Gastrocnemius medialis (tissue), 4 donors: ENCODE results near the gene EPX.

Experiments
- POLR2A ChIP-seq, 2 donors: fragments of 450-650 bp; IDR thresholded peaks; one replicate each; pipeline ENCODE4 v1.6.1; 2017; ENCODE audit warnings: antibody characterized with exemption in 2 of 2, mild to moderate bottlenecking in 2 of 2, moderate library complexity in 2 of 2
- TF ChIP-seq, protein P1 (sequence below), 5 experiments: fragments of 450-650 bp in 3 of 5; fragments of 200-600 bp in 2 of 5; sonication (generic) in 2 of 5; IDR thresholded peaks in 4 of 5; conservative IDR thresholded peaks in 1 of 5; 1 replicate in 4 of 5; 2 replicates in 1 of 5; pipeline ENCODE4 v1.5.1; 2016 to 2019; ENCODE audit warnings: antibody characterized with exemption in 5 of 5, mild to moderate bottlenecking in 3 of 5, moderate library complexity in 3 of 5

DNA sequence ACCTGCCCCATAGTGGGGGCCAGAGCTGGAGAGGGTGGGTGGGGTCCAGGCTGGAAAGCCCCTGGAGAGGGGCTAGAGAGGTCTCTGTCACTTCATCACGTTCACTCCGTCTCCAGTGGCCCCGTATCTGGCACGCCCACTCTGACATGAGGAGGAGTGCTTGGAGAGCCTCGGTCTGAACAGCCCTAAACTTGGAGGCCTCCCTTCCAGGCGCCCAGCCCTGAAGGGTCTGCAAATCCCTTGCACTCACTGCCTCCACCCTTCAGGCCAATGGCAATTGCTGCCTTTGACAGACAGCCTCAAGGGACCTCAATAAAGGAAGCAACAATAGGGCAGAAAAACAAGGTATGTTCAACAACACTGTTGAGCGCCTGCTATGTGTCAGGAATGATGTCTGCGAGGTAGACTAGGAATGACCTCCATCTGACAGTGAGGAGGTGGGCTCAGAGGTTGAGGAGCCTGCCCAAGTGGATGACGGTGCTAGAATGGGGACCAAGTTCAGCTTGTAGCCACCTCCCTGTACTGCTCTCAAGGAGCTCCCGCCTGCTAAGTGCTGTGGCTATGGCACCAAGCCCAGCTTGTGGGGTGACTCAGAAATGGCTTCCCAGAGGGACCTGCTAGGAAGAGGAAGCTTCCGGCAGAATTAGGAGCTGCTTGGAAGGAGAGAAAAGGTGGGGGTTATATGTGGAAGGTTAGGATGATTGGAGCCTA is 2.9 kb upstream of the EPX start:
- TF ChIP-seq POLR2A (IDR thresholded peaks at IDR 0.05): no peak
- TF ChIP-seq, protein P1, sequence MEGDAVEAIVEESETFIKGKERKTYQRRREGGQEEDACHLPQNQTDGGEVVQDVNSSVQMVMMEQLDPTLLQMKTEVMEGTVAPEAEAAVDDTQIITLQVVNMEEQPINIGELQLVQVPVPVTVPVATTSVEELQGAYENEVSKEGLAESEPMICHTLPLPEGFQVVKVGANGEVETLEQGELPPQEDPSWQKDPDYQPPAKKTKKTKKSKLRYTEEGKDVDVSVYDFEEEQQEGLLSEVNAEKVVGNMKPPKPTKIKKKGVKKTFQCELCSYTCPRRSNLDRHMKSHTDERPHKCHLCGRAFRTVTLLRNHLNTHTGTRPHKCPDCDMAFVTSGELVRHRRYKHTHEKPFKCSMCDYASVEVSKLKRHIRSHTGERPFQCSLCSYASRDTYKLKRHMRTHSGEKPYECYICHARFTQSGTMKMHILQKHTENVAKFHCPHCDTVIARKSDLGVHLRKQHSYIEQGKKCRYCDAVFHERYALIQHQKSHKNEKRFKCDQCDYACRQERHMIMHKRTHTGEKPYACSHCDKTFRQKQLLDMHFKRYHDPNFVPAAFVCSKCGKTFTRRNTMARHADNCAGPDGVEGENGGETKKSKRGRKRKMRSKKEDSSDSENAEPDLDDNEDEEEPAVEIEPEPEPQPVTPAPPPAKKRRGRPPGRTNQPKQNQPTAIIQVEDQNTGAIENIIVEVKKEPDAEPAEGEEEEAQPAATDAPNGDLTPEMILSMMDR (IDR thresholded peaks at IDR 0.05 in 4 of 5, conservative IDR thresholded peaks at IDR 0.05 in 1 of 5): no peak
